ENCODE measurements around the gene NME3. TPM values are rescaled to one million over a fixed set of nuclear protein-coding genes. Genes with fewer than 3 reads are reported as not detected.
A peak's percentile ranks its signal among the peaks of the same experiment; 100 is the strongest.
"Not testable (repeated sequence)": the region's sequence is repeated elsewhere in the genome, so short reads cannot be mapped to it uniquely, and the experiment has no call there.

The NME3 gene
- polyA plus RNA-seq, 3 donors from 2014 or later = 49.4 to 96.9 (median 82.4) TPM

- H3K27ac Mint-ChIP-seq = peak overlapping the region in 1 of 6 donors; percentile 34
- no peak for DNase-seq
Observed at GRCh38 chr16:1810106-1810505, 38.8 kb upstream of the NME3 start.

GRCh38 chr16:1809281-1809801 is 38.0 kb upstream of the NME3 start:
- no peak overlapping the region for H3K4me3 Mint-ChIP-seq
- H3K9me3 Mint-ChIP-seq = no peaks in the 10 kb centered on the region
- peaks cover 0 to 13% (median 3%) of the 10 kb centered on the region in 3 donors for H3K36me3 Mint-ChIP-seq
- no peak overlapping the region for H3K27ac Mint-ChIP-seq
- H3K27me3 Mint-ChIP-seq (ENCODE audit: low read depth in 3 of 3) = peaks cover 0 to 3% (median 0%) of the 10 kb centered on the region in 3 donors
- peaks cover 4 to 6% of the 10 kb centered on the region in 2 donors for H3K4me1 Mint-ChIP-seq
- DNase-seq = no peak

More at GRCh38 chr16:1810106-1810505, 38.8 kb upstream of the NME3 start:
- Mint-ChIP-seq H3K27me3 (ENCODE audit: low read depth in 3 of 3) (peaks cover 0 to 3% (median 0%) of the 10 kb centered on the region in 3 donors), H3K4me3 (no peak overlapping the region), H3K36me3 (peaks cover 3 to 16% (median 7%) of the 10 kb centered on the region in 3 donors), H3K9me3 (no peaks in the 10 kb centered on the region), H3K4me1 (peaks cover 4 to 9% of the 10 kb centered on the region in 2 donors)

- Mint-ChIP-seq H3K36me3 (peaks cover 0 to 10% (median 3%) of the 10 kb centered on the region in 3 donors), H3K4me1 (peaks cover 4 to 6% of the 10 kb centered on the region in 2 donors), H3K9me3 (no peaks in the 10 kb centered on the region)
Observed at GRCh38 chr16:1808691-1809090, 37.3 kb upstream of the NME3 start.

GRCh38 chr16:1807626-1808025 is 36.3 kb upstream of the NME3 start:
- no peaks in the 10 kb centered on the region for H3K4me1 Mint-ChIP-seq
- peaks cover 0 to 1% (median 0%) of the 10 kb centered on the region in 3 donors for H3K27me3 Mint-ChIP-seq (ENCODE audit: low read depth in 3 of 3)
- no peaks in the 10 kb centered on the region for H3K9me3 Mint-ChIP-seq
- no peak overlapping the region for H3K27ac Mint-ChIP-seq
- no peak overlapping the region for H3K4me3 Mint-ChIP-seq
- peaks cover 0 to 3% (median 3%) of the 10 kb centered on the region in 3 donors for H3K36me3 Mint-ChIP-seq
- DNase-seq = no peak

More at GRCh38 chr16:1808691-1809090, 37.3 kb upstream of the NME3 start:
- Mint-ChIP-seq H3K4me3 (no peak overlapping the region), H3K27me3 (ENCODE audit: low read depth in 3 of 3) (peaks cover 0 to 3% (median 0%) of the 10 kb centered on the region in 3 donors), H3K27ac (no peak overlapping the region)
- DNase-seq = no peak

- Mint-ChIP-seq H3K4me3 (no peak overlapping the region), H3K36me3 (peaks cover 0 to 3% (median 3%) of the 10 kb centered on the region in 3 donors), H3K27me3 (ENCODE audit: low read depth in 3 of 3) (peaks cover 0 to 3% (median 2%) of the 10 kb centered on the region in 3 donors), H3K9me3 (peaks cover 0 to 10% (median 2%) of the 10 kb centered on the region in 6 donors), H3K4me1 (no peaks in the 10 kb centered on the region), H3K27ac (no peak overlapping the region)
- no peak for DNase-seq
Observed at GRCh38 chr16:1800701-1801100, 29.4 kb upstream of the NME3 start.

- not testable (repeated sequence) for H3K4me3 Mint-ChIP-seq; H3K36me3 Mint-ChIP-seq; H3K27ac Mint-ChIP-seq; H3K4me1 Mint-ChIP-seq; H3K27me3 Mint-ChIP-seq (ENCODE audit: low read depth in 3 of 3); DNase-seq; H3K9me3 Mint-ChIP-seq
Observed at GRCh38 chr16:1799263-1799662, 27.9 kb upstream of the NME3 start.

GRCh38 chr16:1794908-1795666 is 23.7 kb upstream of the NME3 start:
- no peak overlapping the region for H3K27ac Mint-ChIP-seq
- peaks cover 0 to 3% (median 0%) of the 10 kb centered on the region in 3 donors for H3K36me3 Mint-ChIP-seq
- peaks cover 0 to 5% (median 2%) of the 10 kb centered on the region in 3 donors for H3K27me3 Mint-ChIP-seq (ENCODE audit: low read depth in 3 of 3)
- DNase-seq = no peak
- H3K9me3 Mint-ChIP-seq = peaks cover 0 to 10% (median 2%) of the 10 kb centered on the region in 6 donors
- H3K4me1 Mint-ChIP-seq = no peaks in the 10 kb centered on the region
- H3K4me3 Mint-ChIP-seq = no peak overlapping the region

GRCh38 chr16:1794221-1794871 is 23.0 kb upstream of the NME3 start:
- Mint-ChIP-seq H3K9me3 (peaks cover 0 to 9% (median 2%) of the 10 kb centered on the region in 6 donors), H3K27ac (no peak overlapping the region), H3K4me1 (no peaks in the 10 kb centered on the region), H3K27me3 (ENCODE audit: low read depth in 3 of 3) (peaks cover 0 to 6% (median 2%) of the 10 kb centered on the region in 3 donors), H3K4me3 (no peak overlapping the region), H3K36me3 (peaks cover 0 to under 1% (median 0%) of the 10 kb centered on the region in 3 donors)
- DNase-seq = no peak

- H3K36me3 Mint-ChIP-seq = peaks cover 0 to 5% (median 3%) of the 10 kb centered on the region in 3 donors
- no peak within 1 kb of the TSS for H3K27ac Mint-ChIP-seq
- no peak for DNase-seq
- H3K27me3 Mint-ChIP-seq (ENCODE audit: low read depth in 3 of 3) = peaks cover 0 to 6% (median 1%) of the 10 kb centered on the region in 3 donors
- peaks cover 0 to 4% (median 2%) of the 10 kb centered on the region in 6 donors for H3K9me3 Mint-ChIP-seq
- H3K4me1 Mint-ChIP-seq = peaks cover 0 to 1% of the 10 kb centered on the region in 2 donors
- H3K4me3 Mint-ChIP-seq = no peak within 1 kb of the TSS
Observed at GRCh38 chr16:1793578-1794220, 22.4 kb upstream of the NME3 start, which contains the start of gene IGFALS. IGFALS (minus strand) TSS chr16:1793705; CDS start chr16:1793652, 53 bp downstream.

GRCh38 chr16:1792836-1793577 is 21.7 kb upstream of the NME3 start:
- H3K27ac Mint-ChIP-seq = no peak overlapping the region
- H3K4me3 Mint-ChIP-seq = no peak overlapping the region
- peaks cover 0 to 6% (median 1%) of the 10 kb centered on the region in 3 donors for H3K27me3 Mint-ChIP-seq (ENCODE audit: low read depth in 3 of 3)
- H3K36me3 Mint-ChIP-seq = peaks cover 0 to 5% (median 3%) of the 10 kb centered on the region in 3 donors
- no peak for DNase-seq
- H3K4me1 Mint-ChIP-seq = peaks cover 0 to 1% of the 10 kb centered on the region in 2 donors
- H3K9me3 Mint-ChIP-seq = peaks cover 0 to 4% (median 2%) of the 10 kb centered on the region in 6 donors

- H3K4me3 Mint-ChIP-seq = no peak overlapping the region
- H3K27me3 Mint-ChIP-seq (ENCODE audit: low read depth in 3 of 3) = peaks cover 0 to 6% (median 1%) of the 10 kb centered on the region in 3 donors
- peaks cover 0 to 1% of the 10 kb centered on the region in 2 donors for H3K4me1 Mint-ChIP-seq
- no peak overlapping the region for H3K27ac Mint-ChIP-seq
- peaks cover 0 to 3% (median under 1%) of the 10 kb centered on the region in 6 donors for H3K9me3 Mint-ChIP-seq
- peaks cover 0 to 5% (median 3%) of the 10 kb centered on the region in 3 donors for H3K36me3 Mint-ChIP-seq
- no peak for DNase-seq
Observed at GRCh38 chr16:1791943-1792812, 20.8 kb upstream of the NME3 start.

GRCh38 chr16:1791256-1791942 is 20.1 kb upstream of the NME3 start:
- peaks cover 0 to 4% (median 1%) of the 10 kb centered on the region in 3 donors for H3K27me3 Mint-ChIP-seq (ENCODE audit: low read depth in 3 of 3)
- H3K27ac Mint-ChIP-seq = no peak overlapping the region
- DNase-seq = no peak
- no peak overlapping the region for H3K4me3 Mint-ChIP-seq
- peaks cover 0 to 1% of the 10 kb centered on the region in 2 donors for H3K4me1 Mint-ChIP-seq
- H3K36me3 Mint-ChIP-seq = peaks cover 0 to 5% (median 3%) of the 10 kb centered on the region in 3 donors
- H3K9me3 Mint-ChIP-seq = no peaks in the 10 kb centered on the region

Measured in immature natural killer cell (primary cell).